ENCODE data around the gene REM2. TPM values are rescaled to one million over a fixed set of nuclear protein-coding genes. Genes with fewer than 3 reads are reported as not detected.

Gene REM2, protein sequence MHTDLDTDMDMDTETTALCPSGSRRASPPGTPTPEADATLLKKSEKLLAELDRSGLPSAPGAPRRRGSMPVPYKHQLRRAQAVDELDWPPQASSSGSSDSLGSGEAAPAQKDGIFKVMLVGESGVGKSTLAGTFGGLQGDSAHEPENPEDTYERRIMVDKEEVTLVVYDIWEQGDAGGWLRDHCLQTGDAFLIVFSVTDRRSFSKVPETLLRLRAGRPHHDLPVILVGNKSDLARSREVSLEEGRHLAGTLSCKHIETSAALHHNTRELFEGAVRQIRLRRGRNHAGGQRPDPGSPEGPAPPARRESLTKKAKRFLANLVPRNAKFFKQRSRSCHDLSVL
- 1 to 10 TPM in 3 of 4 donors, under 1 TPM in 1; 0.87 to 2.0 (median 1.3) TPM for polyA plus RNA-seq (ENCODE audit: insufficient read length in 4 of 4)

DNA sequence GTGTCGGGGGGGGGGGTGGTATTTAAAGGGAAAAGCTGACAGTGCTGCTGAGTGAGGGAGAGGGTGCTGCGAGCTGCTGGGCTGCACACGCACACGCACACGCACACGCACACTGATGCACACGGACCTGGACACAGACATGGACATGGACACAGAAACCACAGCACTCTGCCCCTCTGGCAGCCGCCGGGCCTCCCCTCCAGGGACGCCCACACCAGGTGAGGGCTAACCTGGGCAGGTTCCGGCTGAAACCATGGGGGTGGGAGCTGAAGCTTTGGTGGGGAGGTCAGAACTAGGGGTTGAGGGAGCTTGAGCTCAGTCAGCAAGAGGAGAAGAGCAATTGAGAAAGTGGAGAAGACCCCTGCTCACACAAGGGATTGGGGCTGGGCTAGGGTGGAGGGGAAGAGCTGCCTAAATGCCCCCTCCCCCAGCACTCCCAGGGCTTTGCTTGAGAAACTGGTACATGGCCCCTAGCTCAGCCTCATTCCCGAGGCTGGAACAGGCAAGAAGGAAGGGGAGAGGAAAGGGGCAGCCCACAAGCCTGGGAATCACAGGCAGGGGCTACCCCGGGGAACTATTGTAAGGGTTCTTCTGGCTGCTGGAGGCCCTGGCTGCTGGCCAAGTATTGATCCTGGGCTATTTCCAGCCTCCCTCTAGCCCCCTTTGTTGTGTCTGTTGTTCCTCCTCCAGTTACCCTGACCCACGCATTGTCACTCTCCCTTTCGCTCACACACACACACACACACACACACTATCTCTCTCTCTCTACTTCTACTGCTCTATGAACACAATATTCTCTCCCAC, at the start of gene REM2:
Gene REM2, plus strand, starts transcription at position 50 of the 804 bp plus-strand sequence. Its CDS starts 66 bp downstream, at position 116.
- no peak for DNase-seq (ENCODE audit: low read depth in 4 of 4, low spot score in 3 of 4)

DNA sequence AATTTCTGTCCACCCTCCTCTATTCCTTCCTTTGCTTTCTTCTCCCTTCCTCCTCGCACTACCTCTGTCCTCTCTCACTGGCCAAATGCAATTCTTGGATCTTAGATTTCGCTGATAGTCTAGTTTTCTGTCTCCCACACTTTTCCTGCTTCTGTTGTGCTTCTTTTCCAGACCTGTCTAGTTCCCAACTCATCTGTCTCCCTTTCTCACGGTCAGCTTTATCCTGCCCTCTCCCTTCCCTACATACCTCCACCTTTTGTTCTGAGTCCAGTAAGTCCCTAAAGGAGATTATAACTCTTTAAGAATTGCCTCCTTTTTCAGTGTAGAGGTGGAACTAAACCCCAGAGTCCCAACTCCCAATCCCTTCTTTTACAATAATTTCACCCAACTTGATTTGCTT, 47.5 kb upstream of the REM2 start:
- DNase-seq (ENCODE audit: low read depth in 4 of 4, low spot score in 3 of 4), result no peak

DNA sequence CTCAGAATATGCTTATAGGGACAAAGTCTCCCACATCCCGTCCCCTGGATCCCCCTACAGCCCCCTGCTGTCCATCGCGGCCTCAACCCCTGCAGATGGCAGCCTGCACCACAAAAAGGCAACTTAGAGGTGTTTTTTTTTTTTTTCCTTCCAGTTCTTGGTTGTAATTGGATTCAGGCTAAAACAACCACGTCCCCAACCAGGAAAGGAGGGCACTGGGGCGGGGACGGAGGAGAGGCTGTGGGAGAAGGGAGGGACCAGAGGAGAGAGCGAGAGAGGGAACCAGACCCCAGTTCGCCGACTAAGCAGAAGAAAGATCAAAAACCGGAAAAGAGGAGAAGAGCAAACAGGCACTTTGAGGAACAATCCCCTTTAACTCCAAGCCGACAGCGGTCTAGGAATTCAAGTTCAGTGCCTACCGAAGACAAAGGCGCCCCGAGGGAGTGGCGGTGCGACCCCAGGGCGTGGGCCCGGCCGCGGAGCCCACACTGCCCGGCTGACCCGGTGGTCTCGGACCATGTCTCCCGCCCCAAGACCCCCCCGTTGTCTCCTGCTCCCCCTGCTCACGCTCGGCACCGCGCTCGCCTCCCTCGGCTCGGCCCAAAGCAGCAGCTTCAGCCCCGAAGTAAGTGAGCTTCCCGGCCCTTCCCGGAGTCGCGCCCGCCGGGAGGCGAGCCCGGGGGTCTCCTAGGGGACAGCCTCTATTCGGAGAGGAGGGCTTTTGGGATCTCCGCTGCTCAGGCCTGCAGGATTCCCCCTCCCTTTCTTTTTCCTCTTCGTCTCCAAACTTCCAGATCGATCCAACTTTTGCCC, 46.5 kb upstream of the REM2 start, which contains the start of gene MMP14:
Gene MMP14, plus strand, starts transcription at position 285 of the 813 bp plus-strand sequence. Its CDS starts 233 bp downstream, at position 518.
- peak in 2 of 4 donors; percentile 77 to 84 for DNase-seq (ENCODE audit: low read depth in 4 of 4, low spot score in 3 of 4)

DNA sequence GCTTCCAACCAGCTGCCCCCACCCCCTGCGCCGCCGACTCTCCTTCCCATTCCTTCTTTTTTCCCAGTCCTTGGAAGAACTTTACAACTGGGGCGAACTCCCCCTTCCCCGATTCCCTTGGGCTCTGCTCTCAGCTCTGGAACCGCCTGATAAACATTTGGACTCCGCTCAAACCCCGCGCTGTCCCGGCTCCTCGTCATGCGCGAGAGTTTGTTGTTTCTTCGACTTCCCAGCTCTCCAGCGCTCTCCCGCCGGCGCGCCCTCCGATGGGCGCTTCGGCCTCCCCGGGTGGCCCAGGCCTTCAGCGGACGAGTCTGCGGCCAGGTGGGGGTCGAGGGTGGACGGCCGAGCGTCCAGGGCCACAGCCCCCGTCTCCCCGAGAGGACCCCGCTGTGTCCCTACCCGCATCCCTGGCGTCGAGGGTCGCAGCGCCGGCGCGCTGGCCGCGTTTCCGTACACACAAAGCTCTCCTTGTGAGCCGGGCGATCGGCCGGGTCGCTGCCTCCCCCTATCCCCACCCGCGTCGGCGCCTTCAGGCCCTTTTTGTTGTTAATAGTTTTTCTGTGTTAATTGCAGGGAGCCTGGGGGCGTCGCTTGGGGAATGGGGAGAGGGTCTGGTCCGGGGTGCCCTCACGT, 45.8 kb upstream of the REM2 start:
- DNase-seq (ENCODE audit: low read depth in 4 of 4, low spot score in 3 of 4), result no peak

DNA sequence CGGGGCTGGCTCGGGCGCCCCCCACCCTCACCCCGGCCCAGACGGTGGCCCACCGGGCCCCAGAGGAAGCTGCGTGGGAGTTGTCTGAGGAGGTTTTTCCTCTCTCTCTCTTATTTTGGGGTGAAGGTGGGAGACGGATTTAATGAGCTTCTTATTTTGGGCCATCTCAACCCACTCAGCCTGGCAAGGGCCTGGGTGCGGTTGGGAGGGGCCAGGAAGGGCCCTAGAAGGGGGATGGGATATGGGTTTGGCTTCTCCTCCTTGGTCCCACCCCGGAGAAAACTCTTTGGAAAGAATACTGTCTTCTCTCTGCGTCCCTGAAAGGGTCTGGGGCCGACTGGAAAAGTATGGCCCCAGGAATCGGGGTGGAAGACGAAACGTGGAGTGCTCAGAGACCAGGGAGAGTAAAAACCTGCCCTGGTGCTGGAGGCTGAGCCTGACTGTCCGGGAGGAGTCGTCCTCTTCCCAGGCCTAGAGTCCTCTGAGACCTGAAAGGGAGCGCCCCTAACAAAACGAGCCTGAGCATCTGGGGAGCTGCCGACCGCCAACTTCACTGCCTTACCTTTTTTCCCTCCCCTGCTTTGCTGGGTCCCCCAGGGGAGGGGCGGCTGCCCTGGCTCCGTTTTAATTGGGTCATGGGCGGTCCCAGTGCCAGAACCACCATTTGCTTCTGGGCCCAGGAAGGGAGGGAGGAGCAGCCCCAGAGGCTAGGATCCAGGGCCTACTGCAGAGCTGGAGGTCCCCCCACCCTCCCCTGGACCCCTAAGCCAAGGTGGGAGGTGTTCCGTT, 45.1 kb upstream of the REM2 start:
- DNase-seq (ENCODE audit: low read depth in 4 of 4, low spot score in 3 of 4), result no peak

DNA sequence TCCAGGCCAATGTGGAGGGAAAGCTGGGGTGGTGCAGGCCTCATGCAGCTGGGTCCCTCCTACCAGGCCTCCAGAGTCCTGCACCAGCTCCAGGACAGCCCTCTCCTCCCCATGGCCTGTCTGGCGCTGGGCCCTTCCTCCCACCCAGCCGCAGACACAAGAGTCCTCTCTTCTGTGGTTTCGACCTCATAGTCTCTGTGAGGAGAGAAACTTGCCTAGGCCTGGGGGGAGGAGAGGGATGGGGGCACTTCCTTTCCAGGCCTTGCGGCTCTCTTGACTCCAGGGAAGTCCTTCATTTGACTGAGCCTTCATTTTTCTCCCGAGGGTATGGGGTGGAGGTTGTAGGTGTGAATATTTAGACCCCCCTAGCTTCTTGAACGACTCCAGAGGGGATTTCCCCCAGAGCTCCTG, 44.4 kb upstream of the REM2 start:
- DNase-seq (ENCODE audit: low read depth in 4 of 4, low spot score in 3 of 4), result no peak

DNA sequence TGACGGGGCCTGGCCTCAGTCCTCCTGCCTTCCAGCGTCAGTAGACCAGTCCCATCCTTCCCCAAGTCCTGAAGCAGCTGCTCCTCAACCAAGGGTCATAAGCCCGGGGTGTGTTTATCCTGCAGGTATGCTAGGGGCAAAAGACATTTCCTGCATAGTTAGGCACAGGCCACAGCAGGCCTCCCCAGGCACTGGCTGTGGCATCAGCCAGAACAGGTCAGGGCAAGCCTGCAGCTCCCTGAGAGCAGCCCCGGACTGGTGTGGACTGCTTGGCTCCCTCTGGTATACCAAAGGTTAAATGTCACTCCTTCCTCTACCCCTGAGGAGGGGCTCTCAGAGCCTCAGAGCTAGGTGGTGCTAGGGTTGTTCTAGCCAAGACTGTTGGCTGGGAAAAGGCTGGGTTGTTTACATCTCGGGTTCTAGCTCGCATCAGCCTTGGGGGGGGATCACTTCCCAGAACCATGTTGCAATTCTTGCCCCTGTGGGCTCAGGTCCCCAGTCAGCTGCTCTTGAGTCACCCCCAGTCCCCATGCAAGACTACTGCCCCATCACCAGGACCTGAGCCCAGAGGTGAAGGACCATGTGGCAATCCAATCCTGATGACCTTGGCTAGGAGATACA, 43.8 kb upstream of the REM2 start:
- DNase-seq (ENCODE audit: low read depth in 4 of 4, low spot score in 3 of 4), result no peak

DNA sequence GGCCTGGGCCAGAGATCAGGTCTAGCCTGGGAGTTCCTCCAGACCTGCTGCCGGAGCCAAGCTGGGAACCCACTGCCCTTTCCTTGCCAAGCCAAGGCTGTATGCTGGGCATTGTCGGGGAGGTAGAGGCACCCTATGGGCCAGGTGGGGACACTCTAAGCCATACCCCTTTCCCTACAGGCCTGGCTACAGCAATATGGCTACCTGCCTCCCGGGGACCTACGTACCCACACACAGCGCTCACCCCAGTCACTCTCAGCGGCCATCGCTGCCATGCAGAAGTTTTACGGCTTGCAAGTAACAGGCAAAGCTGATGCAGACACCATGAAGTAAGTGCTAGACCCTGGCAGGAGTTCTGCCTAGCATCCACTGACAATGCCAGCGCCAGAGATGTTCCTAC, 41.7 kb upstream of the REM2 start:
- DNase-seq (ENCODE audit: low read depth in 4 of 4, low spot score in 3 of 4), result no peak

DNA sequence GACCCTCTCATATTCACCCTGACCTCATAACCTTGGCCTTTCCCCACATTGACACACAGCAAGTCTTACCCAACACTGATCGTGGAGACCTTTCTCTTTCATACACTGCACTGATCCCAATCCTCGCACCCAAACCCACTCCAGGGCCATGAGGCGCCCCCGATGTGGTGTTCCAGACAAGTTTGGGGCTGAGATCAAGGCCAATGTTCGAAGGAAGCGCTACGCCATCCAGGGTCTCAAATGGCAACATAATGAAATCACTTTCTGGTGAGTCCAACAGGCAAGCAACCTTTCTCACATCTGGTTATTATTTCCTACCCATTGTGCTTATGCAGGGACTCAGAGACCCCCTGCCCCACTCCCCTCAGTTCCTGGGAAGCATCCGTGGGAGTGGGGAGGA, 41.3 kb upstream of the REM2 start:
- DNase-seq (ENCODE audit: low read depth in 4 of 4, low spot score in 3 of 4), result no peak

DNA sequence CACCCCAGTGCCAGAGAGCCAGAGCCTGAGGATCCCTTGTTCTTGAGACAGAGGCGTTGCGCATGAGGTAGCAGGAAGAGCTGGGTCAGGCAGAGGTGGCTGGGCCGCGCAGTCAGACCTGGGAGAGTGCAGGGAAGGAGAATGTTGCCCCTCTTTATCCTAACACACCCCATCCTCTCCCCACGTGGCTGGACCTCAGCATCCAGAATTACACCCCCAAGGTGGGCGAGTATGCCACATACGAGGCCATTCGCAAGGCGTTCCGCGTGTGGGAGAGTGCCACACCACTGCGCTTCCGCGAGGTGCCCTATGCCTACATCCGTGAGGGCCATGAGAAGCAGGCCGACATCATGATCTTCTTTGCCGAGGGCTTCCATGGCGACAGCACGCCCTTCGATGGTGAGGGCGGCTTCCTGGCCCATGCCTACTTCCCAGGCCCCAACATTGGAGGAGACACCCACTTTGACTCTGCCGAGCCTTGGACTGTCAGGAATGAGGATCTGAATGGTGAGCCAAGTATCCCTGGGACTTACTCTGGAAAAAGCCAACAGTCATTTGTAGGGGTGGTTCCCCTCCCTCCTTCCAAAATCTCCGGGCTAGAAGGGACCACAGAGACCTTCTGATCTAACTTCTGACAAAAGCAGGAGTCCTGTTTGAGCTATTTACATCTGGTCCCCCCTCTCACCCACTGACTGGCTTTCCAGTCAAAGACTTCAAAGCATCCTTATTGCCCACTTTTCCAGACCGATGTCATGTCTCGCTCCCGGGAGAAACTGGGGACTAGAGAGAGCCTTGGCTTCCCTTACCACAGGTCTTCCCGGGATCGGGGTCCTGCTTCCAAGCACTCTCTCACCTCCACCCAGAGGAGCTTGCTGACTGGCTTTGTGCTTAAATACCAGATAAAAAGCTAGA, 40.6 kb upstream of the REM2 start:
- DNase-seq (ENCODE audit: low read depth in 4 of 4, low spot score in 3 of 4), result no peak

DNA sequence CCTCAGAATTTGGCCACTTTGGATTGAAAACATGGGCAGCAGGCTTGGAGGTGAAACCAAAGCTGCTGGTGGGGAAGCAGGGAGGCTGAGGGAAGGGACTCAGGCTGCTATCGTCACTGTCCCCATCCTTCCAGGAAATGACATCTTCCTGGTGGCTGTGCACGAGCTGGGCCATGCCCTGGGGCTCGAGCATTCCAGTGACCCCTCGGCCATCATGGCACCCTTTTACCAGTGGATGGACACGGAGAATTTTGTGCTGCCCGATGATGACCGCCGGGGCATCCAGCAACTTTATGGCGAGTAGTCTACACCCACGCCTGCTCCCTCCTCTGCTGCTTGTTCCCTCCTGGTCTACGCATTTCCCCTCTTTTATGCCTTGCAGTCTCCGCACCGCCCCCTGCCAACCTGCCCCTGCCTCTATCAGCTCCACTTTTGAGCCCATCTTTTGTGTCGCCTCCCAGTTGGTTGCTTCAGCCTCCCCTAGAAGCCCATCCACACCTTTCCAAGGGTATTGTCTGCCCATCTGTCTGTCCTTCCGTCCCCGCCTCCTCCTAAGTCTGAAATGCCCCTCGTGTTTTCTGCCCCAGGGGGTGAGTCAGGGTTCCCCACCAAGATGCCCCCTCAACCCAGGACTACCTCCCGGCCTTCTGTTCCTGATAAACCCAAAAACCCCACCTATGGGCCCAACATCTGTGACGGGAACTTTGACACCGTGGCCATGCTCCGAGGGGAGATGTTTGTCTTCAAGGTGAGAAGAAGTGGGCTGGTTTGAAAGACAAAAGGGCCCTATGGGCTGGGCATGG, 39.7 kb upstream of the REM2 start:
- DNase-seq (ENCODE audit: low read depth in 4 of 4, low spot score in 3 of 4), result no peak

DNA sequence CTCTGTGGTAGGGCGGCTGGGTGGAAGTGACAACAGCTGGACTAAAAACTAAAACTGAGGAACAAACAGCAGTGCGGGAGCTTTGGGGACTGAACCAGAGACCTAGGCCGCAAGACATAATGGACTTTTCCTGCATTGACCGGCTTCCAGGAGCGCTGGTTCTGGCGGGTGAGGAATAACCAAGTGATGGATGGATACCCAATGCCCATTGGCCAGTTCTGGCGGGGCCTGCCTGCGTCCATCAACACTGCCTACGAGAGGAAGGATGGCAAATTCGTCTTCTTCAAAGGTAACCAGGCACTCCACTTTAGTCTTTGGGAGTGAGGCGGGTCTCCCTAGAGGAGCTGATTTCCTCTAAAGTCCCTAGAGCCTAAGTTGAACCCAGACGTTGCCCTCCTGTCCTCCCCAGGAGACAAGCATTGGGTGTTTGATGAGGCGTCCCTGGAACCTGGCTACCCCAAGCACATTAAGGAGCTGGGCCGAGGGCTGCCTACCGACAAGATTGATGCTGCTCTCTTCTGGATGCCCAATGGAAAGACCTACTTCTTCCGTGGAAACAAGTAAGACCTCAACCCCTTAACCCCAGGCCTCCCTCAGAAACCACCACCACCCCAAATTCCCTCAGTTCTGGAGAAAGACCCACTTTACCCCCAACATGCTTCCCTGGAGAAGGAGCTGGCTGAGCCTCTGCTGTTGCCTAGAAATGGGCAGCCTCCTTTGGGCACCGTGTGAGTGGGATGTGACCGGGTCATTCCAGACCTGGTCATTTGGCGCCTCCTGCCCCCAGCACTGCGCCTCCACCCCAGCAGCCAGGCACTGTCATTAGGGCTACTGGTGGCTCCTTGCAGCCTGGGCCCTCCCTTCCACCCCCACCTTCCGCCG, 38.6 kb upstream of the REM2 start:
- no peak for DNase-seq (ENCODE audit: low read depth in 4 of 4, low spot score in 3 of 4)

DNA sequence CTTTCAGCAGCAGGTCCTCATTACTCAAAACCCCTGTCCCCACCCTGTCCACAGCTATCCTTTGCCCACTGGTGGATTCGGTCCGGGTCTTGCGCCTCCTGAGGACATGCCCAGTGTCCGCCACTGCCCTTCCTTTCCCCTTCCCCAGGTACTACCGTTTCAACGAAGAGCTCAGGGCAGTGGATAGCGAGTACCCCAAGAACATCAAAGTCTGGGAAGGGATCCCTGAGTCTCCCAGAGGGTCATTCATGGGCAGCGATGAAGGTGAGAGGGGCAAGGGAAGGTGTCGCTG, 38.0 kb upstream of the REM2 start:
- DNase-seq (ENCODE audit: low read depth in 4 of 4, low spot score in 3 of 4), result no peak

DNA sequence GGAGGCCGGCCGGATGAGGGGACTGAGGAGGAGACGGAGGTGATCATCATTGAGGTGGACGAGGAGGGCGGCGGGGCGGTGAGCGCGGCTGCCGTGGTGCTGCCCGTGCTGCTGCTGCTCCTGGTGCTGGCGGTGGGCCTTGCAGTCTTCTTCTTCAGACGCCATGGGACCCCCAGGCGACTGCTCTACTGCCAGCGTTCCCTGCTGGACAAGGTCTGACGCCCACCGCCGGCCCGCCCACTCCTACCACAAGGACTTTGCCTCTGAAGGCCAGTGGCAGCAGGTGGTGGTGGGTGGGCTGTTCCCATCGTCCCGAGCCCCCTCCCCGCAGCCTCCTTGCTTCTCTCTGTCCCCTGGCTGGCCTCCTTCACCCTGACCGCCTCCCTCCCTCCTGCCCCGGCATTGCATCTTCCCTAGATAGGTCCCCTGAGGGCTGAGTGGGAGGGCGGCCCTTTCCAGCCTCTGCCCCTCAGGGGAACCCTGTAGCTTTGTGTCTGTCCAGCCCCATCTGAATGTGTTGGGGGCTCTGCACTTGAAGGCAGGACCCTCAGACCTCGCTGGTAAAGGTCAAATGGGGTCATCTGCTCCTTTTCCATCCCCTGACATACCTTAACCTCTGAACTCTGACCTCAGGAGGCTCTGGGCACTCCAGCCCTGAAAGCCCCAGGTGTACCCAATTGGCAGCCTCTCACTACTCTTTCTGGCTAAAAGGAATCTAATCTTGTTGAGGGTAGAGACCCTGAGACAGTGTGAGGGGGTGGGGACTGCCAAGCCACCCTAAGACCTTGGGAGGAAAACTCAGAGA, 37.0 kb upstream of the REM2 start:
- DNase-seq (ENCODE audit: low read depth in 4 of 4, low spot score in 3 of 4), result no peak

DNA sequence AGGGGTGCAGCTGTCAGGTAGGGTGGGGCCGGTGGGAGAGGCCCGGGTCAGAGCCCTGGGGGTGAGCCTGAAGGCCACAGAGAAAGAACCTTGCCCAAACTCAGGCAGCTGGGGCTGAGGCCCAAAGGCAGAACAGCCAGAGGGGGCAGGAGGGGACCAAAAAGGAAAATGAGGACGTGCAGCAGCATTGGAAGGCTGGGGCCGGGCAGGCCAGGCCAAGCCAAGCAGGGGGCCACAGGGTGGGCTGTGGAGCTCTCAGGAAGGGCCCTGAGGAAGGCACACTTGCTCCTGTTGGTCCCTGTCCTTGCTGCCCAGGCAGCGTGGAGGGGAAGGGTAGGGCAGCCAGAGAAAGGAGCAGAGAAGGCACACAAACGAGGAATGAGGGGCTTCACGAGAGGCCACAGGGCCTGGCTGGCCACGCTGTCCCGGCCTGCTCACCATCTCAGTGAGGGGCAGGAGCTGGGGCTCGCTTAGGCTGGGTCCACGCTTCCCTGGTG, 36.2 kb upstream of the REM2 start:
- no peak for DNase-seq (ENCODE audit: low read depth in 4 of 4, low spot score in 3 of 4)
